ENCODE measurements around the gene GPR31. TPM values are rescaled to one million over a fixed set of nuclear protein-coding genes. Genes with fewer than 3 reads are reported as not detected.

Gene GPR31
- total RNA-seq, 2 experiments from 2014 or later: not detected

GRCh38 chr6:167118006-167118405 is 39.8 kb downstream of the GPR31 start:
- peak overlapping the region; percentile 97 for H3K27ac Mint-ChIP-seq
- H3K9me3 Mint-ChIP-seq: peaks cover 2% of the 10 kb centered on the region
- peak overlapping the region; percentile 22 for H3K4me3 Mint-ChIP-seq
- H3K27me3 Mint-ChIP-seq: no peaks in the 10 kb centered on the region
- H3K36me3 Mint-ChIP-seq (ENCODE audit: low read depth): peaks cover 24% of the 10 kb centered on the region
- ChIA-PET POLR2A (interaction anchor here (0.7 to 1.5 kb wide), 2 partner anchors 24 to 26 kb away, joined by 3 read pairs; no protein-coding TSS in a partner anchor), CTCF (no interaction called here)
- H3K4me1 Mint-ChIP-seq: peaks cover 89% of the 10 kb centered on the region
- no peak for DNase-seq

GRCh38 chr6:167116838-167117228 is 40.9 kb downstream of the GPR31 start:
- Mint-ChIP-seq H3K27me3 (peaks cover 3% of the 10 kb centered on the region), H3K36me3 (ENCODE audit: low read depth) (peaks cover 24% of the 10 kb centered on the region), H3K4me1 (peaks cover 89% of the 10 kb centered on the region), H3K27ac (no peak overlapping the region), H3K9me3 (peaks cover 2% of the 10 kb centered on the region), H3K4me3 (no peak overlapping the region)
- CTCF ChIA-PET: no interaction called here
- POLR2A ChIA-PET: interaction anchor here (0.9 kb wide), 1 partner anchor 25 kb away, joined by 4 read pairs; no protein-coding TSS in a partner anchor
- DNase-seq: no peak

- Mint-ChIP-seq H3K36me3 (ENCODE audit: low read depth) (peaks cover 24% of the 10 kb centered on the region), H3K27me3 (peaks cover 3% of the 10 kb centered on the region), H3K4me3 (peak overlapping the region; percentile 23), H3K9me3 (peaks cover 2% of the 10 kb centered on the region), H3K27ac (peak overlapping the region; percentile 24), H3K4me1 (peaks cover 89% of the 10 kb centered on the region)
- ChIA-PET CTCF (interaction anchor here (1.0 kb wide), 1 partner anchor 68 kb away, joined by 3 read pairs; no protein-coding TSS in a partner anchor), POLR2A (interaction anchor here (0.9 kb wide), 1 partner anchor 26 kb away, joined by 4 read pairs; no protein-coding TSS in a partner anchor)
- no peak for DNase-seq
Measured at GRCh38 chr6:167116109-167116837, 41.5 kb downstream of the GPR31 start.

- H3K4me1 Mint-ChIP-seq: peaks cover 83% of the 10 kb centered on the region
- H3K27ac Mint-ChIP-seq: peak overlapping the region; percentile 64
- DNase-seq: no peak
- peaks cover 19% of the 10 kb centered on the region for H3K36me3 Mint-ChIP-seq (ENCODE audit: low read depth)
- no peak overlapping the region for H3K4me3 Mint-ChIP-seq
- H3K9me3 Mint-ChIP-seq: no peaks in the 10 kb centered on the region
- POLR2A ChIA-PET: interaction anchor here (1.7 to 2.6 kb wide), 2 partner anchors 8 to 21 kb away, joined by 10 to 26 read pairs; partner anchors contain the start of gene CCR6
- CTCF ChIA-PET: interaction anchor here (0.6 kb wide), 1 partner anchor 9 kb away, joined by 4 read pairs; no protein-coding TSS in a partner anchor
- peaks cover 9% of the 10 kb centered on the region for H3K27me3 Mint-ChIP-seq
Measured at GRCh38 chr6:167115054-167115453, 42.7 kb downstream of the GPR31 start.

GRCh38 chr6:167113935-167114910 is 43.6 kb downstream of the GPR31 start:
- peaks cover 79% of the 10 kb centered on the region for H3K4me1 Mint-ChIP-seq
- H3K9me3 Mint-ChIP-seq: no peaks in the 10 kb centered on the region
- DNase-seq: peak; percentile 63
- CTCF ChIA-PET: interaction anchor here (1.2 kb wide), 1 partner anchor 27 kb away, joined by 5 read pairs; no protein-coding TSS in a partner anchor
- POLR2A ChIA-PET: interaction anchor here (0.7 to 2.6 kb wide), 7 partner anchors 9 to 73 kb away, joined by 3 to 26 read pairs (median 5); partner anchors contain the start of gene CCR6
- H3K27me3 Mint-ChIP-seq: peaks cover 15% of the 10 kb centered on the region
- peak overlapping the region; percentile 64 for H3K27ac Mint-ChIP-seq
- H3K4me3 Mint-ChIP-seq: peak overlapping the region; percentile 66
- peaks cover 14% of the 10 kb centered on the region for H3K36me3 Mint-ChIP-seq (ENCODE audit: low read depth)

- Mint-ChIP-seq H3K4me1 (peaks cover 72% of the 10 kb centered on the region), H3K36me3 (ENCODE audit: low read depth) (peaks cover 6% of the 10 kb centered on the region), H3K4me3 (peak overlapping the region; percentile 66), H3K27me3 (peaks cover 17% of the 10 kb centered on the region), H3K27ac (peak overlapping the region; percentile 64), H3K9me3 (no peaks in the 10 kb centered on the region)
- POLR2A ChIA-PET: interaction anchor here (1.1 to 2.6 kb wide), 5 partner anchors 10 to 65 kb away, joined by 4 to 26 read pairs (median 5); partner anchors contain the start of gene CCR6
- DNase-seq: no peak
- CTCF ChIA-PET: interaction anchor here (1.2 kb wide), 1 partner anchor 29 kb away, joined by 5 read pairs; no protein-coding TSS in a partner anchor
Measured at GRCh38 chr6:167113047-167113754, 44.6 kb downstream of the GPR31 start.

- Mint-ChIP-seq H3K4me1 (peaks cover 68% of the 10 kb centered on the region), H3K4me3 (peak overlapping the region; percentile 66), H3K36me3 (ENCODE audit: low read depth) (peaks cover 3% of the 10 kb centered on the region), H3K27ac (peak overlapping the region; percentile 64), H3K27me3 (peaks cover 17% of the 10 kb centered on the region), H3K9me3 (no peaks in the 10 kb centered on the region)
- ChIA-PET POLR2A (interaction anchor here (1.2 to 2.6 kb wide), 2 partner anchors 11 to 66 kb away, joined by 3 to 26 read pairs; partner anchors contain the start of gene CCR6), CTCF (no interaction called here)
- DNase-seq: no peak
Measured at GRCh38 chr6:167112421-167112820, 45.4 kb downstream of the GPR31 start.

- DNase-seq: no peak
- Mint-ChIP-seq H3K4me1 (peaks cover 67% of the 10 kb centered on the region), H3K27me3 (peaks cover 18% of the 10 kb centered on the region), H3K4me3 (peak overlapping the region; percentile 66), H3K36me3 (ENCODE audit: low read depth) (peaks cover 3% of the 10 kb centered on the region), H3K27ac (peak overlapping the region; percentile 19), H3K9me3 (no peaks in the 10 kb centered on the region)
- CTCF ChIA-PET: interaction anchor here (1.3 kb wide), 1 partner anchor 11 kb away, joined by 3 read pairs; no protein-coding TSS in a partner anchor
- POLR2A ChIA-PET: interaction anchor here (1.2 kb wide), 1 partner anchor 65 kb away, joined by 3 read pairs; no protein-coding TSS in a partner anchor
Measured at GRCh38 chr6:167111597-167111996, 46.2 kb downstream of the GPR31 start.

- ChIA-PET CTCF (no interaction called here), POLR2A (interaction anchor here (1.4 kb wide), 1 partner anchor 62 kb away, joined by 4 read pairs; no protein-coding TSS in a partner anchor)
- H3K9me3 Mint-ChIP-seq: no peaks in the 10 kb centered on the region
- H3K27ac Mint-ChIP-seq: no peak overlapping the region
- H3K4me3 Mint-ChIP-seq: no peak overlapping the region
- no peak for DNase-seq
- peaks cover 51% of the 10 kb centered on the region for H3K4me1 Mint-ChIP-seq
- peaks cover 18% of the 10 kb centered on the region for H3K27me3 Mint-ChIP-seq
- peaks cover 3% of the 10 kb centered on the region for H3K36me3 Mint-ChIP-seq (ENCODE audit: low read depth)
Measured at GRCh38 chr6:167109651-167110050, 48.1 kb downstream of the GPR31 start.

- ChIA-PET CTCF (no interaction called here), POLR2A (no interaction called here)
- H3K4me3 Mint-ChIP-seq: no peak overlapping the region
- H3K36me3 Mint-ChIP-seq (ENCODE audit: low read depth): peaks cover 3% of the 10 kb centered on the region
- peaks cover 43% of the 10 kb centered on the region for H3K4me1 Mint-ChIP-seq
- H3K27me3 Mint-ChIP-seq: peaks cover 18% of the 10 kb centered on the region
- no peaks in the 10 kb centered on the region for H3K9me3 Mint-ChIP-seq
- no peak for DNase-seq
- H3K27ac Mint-ChIP-seq: no peak overlapping the region
Measured at GRCh38 chr6:167108278-167108677, 49.5 kb downstream of the GPR31 start.

- H3K27me3 Mint-ChIP-seq: peaks cover 18% of the 10 kb centered on the region
- peaks cover 43% of the 10 kb centered on the region for H3K4me1 Mint-ChIP-seq
- POLR2A ChIA-PET: no interaction called here
- CTCF ChIA-PET: no interaction called here
- no peak overlapping the region for H3K27ac Mint-ChIP-seq
- H3K4me3 Mint-ChIP-seq: no peak overlapping the region
- H3K9me3 Mint-ChIP-seq: no peaks in the 10 kb centered on the region
- peaks cover 3% of the 10 kb centered on the region for H3K36me3 Mint-ChIP-seq (ENCODE audit: low read depth)
- DNase-seq: no peak
Measured at GRCh38 chr6:167107787-167108186, 50.0 kb downstream of the GPR31 start.

GRCh38 chr6:167106406-167106805 is 51.4 kb downstream of the GPR31 start:
- Mint-ChIP-seq H3K36me3 (ENCODE audit: low read depth) (peaks cover 3% of the 10 kb centered on the region), H3K27me3 (peaks cover 16% of the 10 kb centered on the region), H3K9me3 (no peaks in the 10 kb centered on the region), H3K27ac (no peak overlapping the region), H3K4me3 (no peak overlapping the region), H3K4me1 (peaks cover 33% of the 10 kb centered on the region)
- DNase-seq: no peak
- POLR2A ChIA-PET: no interaction called here
- CTCF ChIA-PET: no interaction called here

Measured in activated CD4-positive, alpha-beta memory T cell treated with anti-CD3 and anti-CD28 coated beads, Interleukin-2, amount 10 ng/mL, durations not matched to agents 7 days and 5 days (primary cell).